A549 (cell line): ENCODE results near the gene DIRAS3. TPM values are rescaled to one million over a fixed set of nuclear protein-coding genes. Genes with fewer than 3 reads are reported as not detected.

Source experiments
- ATAC-seq, 2 experiments: fragments of 200-7000 bp in 1 of 2; fragments of >200 bp in 1 of 2; cut with Nextera tagmentation in 1 of 2; cut with Tn5 transposase in 1 of 2; 3 replicates each; pipeline versions ENCODE4 v1.8.0 to v1.9.1; 2018 to 2020; ENCODE audit warnings: mild to moderate bottlenecking in 1 of 2, moderate library complexity in 1 of 2
- CTCF ChIA-PET: fragments of 300-600 bp; sonication (Branson Sonifier 250); formaldehyde crosslinking; extraction: SDS; loops from one replicate; lab custom pipeline; 2021; ENCODE audit warnings: antibody characterized with exemption, inconsistent platforms; lab: Yijun Ruan, JAX
- POLR2A ChIA-PET: fragments of 350-600 bp; formaldehyde crosslinking; extraction: SDS; loops from one replicate; lab custom pipeline; 2021; ENCODE audit warnings: antibody characterized with exemption, inconsistent platforms; lab: Yijun Ruan, JAX
- DNase-seq, 2 experiments: peaks; one replicate each; pipeline versions ENCODE4 v3.0.0 to v3.0.0-alpha.2; 2011 to 2016; ENCODE audit warnings: low read depth in 1 of 2, low spot score in 1 of 2
- FAIRE-seq: peaks from 2 replicates; lab custom pipeline; 2011; peaks lifted over from hg19 to GRCh38; lab: Jason Lieb, UNC
- H3K27ac ChIP-seq, 2 experiments: fragments of >200 bp; sonication (Bioruptor Twin); formaldehyde crosslinking; 3 replicates each; pipeline ENCODE4 v1.5.1; 2016 to 2017
- H3K4me1 ChIP-seq: fragments of >200 bp; sonication (Bioruptor Twin); formaldehyde crosslinking; 3 replicates; pipeline ENCODE4 v1.6.1; 2016
- H3K4me2 ChIP-seq: fragments of >200 bp; sonication (Bioruptor Twin); formaldehyde crosslinking; 3 replicates; pipeline ENCODE4 v1.6.1; 2016
- H3K4me3 ChIP-seq: fragments of >200 bp; sonication (Bioruptor Twin); formaldehyde crosslinking; 3 replicates; pipeline ENCODE4 v1.5.1; 2016
- H3K9me3 ChIP-seq: fragments of >200 bp; sonication (Bioruptor Twin); formaldehyde crosslinking; 3 replicates; pipeline ENCODE4 v1.6.1; 2016
- ATOH8 ChIP-seq: fragments of 250-450 bp; sonication (Bioruptor Pico); IDR thresholded peaks from 2 replicates; pipeline ENCODE4 v1.5.0; 2020; ENCODE audit warnings: low read depth, mild to moderate bottlenecking, moderate library complexity
- BHLHE40 ChIP-seq: IDR thresholded peaks from 2 replicates; pipeline ENCODE4 v1.6.1; 2012; ENCODE audit warnings: low read depth, low read length, inconsistent platforms
- CBX2 ChIP-seq: fragments of 200-600 bp; sonication (generic); IDR thresholded peaks from 2 replicates; pipeline ENCODE4 v1.6.1; 2016; ENCODE audit warnings: low read depth, mild to moderate bottlenecking, borderline replicate concordance
- CEBPB ChIP-seq, 2 experiments: fragments of >200 bp in 1 of 2; sonication (Bioruptor Twin) in 1 of 2; formaldehyde crosslinking in 1 of 2; IDR thresholded peaks; 2 replicates each; pipeline ENCODE4 v1.6.1; 2012 to 2016
- CHD2 ChIP-seq: fragments of 150-350 bp; IDR thresholded peaks from 2 replicates; pipeline ENCODE4 v1.6.1; 2014; ENCODE audit warnings: low read length; ENCODE audit not compliant: partially characterized antibody
- CTCF ChIP-seq: fragments of >200 bp; sonication (Bioruptor Twin); formaldehyde crosslinking; IDR thresholded peaks from 3 replicates; pipeline ENCODE4 v1.5.1; 2016
- EHF ChIP-seq: fragments of 250-450 bp; sonication (Bioruptor Pico); IDR thresholded peaks from 2 replicates; pipeline ENCODE4 v1.5.0; 2020; ENCODE audit warnings: mild to moderate bottlenecking
- EHMT2 ChIP-seq: fragments of 200-600 bp; sonication (generic); IDR thresholded peaks from 2 replicates; pipeline ENCODE4 v1.6.1; 2016; ENCODE audit warnings: antibody characterized with exemption, low read depth, mild to moderate bottlenecking, moderate library complexity
- ELK1 ChIP-seq: fragments of 150-350 bp; IDR thresholded peaks from 2 replicates; pipeline ENCODE4 v1.6.1; 2014; ENCODE audit warnings: low read depth, mild to moderate bottlenecking, low read length
- EP300 ChIP-seq, 2 experiments: fragments of >200 bp; sonication (Bioruptor Twin); formaldehyde crosslinking; IDR thresholded peaks; 2 replicates in 1 of 2; 3 replicates in 1 of 2; pipeline ENCODE4 v1.6.1; 2016 to 2017
- FOSB ChIP-seq: fragments of 250-450 bp; sonication (Bioruptor Pico); IDR thresholded peaks from 2 replicates; pipeline ENCODE4 v1.5.0; 2020; ENCODE audit warnings: mild to moderate bottlenecking, moderate library complexity
- FOSL2 ChIP-seq, 2 experiments: fragments of 450-650 bp in 1 of 2; fragments of >200 bp in 1 of 2; sonication (Bioruptor Twin) in 1 of 2; formaldehyde crosslinking; IDR thresholded peaks; 2 replicates each; pipeline versions ENCODE4 v1.5.0 to v1.6.1; 2016 to 2020; ENCODE audit warnings: mild to moderate bottlenecking in 1 of 2, moderate library complexity in 1 of 2
- GATA3 ChIP-seq: IDR thresholded peaks from 2 replicates; pipeline ENCODE4 v1.6.1; 2012; ENCODE audit warnings: borderline replicate concordance
- HEYL ChIP-seq: fragments of 250-450 bp; sonication (Bioruptor Pico); IDR thresholded peaks from 2 replicates; pipeline ENCODE4 v1.8.0; 2021; ENCODE audit warnings: mild to moderate bottlenecking, moderate library complexity
- HMGXB4 ChIP-seq: fragments of 250-450 bp; sonication (Bioruptor Pico); IDR thresholded peaks from 2 replicates; pipeline ENCODE4 v1.5.0; 2021; ENCODE audit warnings: mild to moderate bottlenecking, moderate library complexity, borderline replicate concordance
- HOXB5 ChIP-seq: fragments of 250-450 bp; sonication (Bioruptor Pico); IDR thresholded peaks from 2 replicates; pipeline ENCODE4 v1.5.0; 2020; ENCODE audit warnings: mild to moderate bottlenecking, moderate library complexity
- JUNB ChIP-seq: fragments of >200 bp; sonication (Bioruptor Twin); formaldehyde crosslinking; IDR thresholded peaks from 2 replicates; pipeline ENCODE4 v1.6.1; 2016
- KDM1A ChIP-seq: fragments of 200-600 bp; sonication (generic); IDR thresholded peaks from 2 replicates; pipeline ENCODE4 v1.6.1; 2016; ENCODE audit warnings: low read depth, mild to moderate bottlenecking
- MYC ChIP-seq: IDR thresholded peaks from 2 replicates; pipeline ENCODE4 v1.6.1; 2012; ENCODE audit warnings: mild to moderate bottlenecking, inconsistent platforms, low read length, improper control_type of control experiment, borderline replicate concordance
- NPAS2 ChIP-seq: fragments of 250-450 bp; sonication (Bioruptor Pico); IDR thresholded peaks from 2 replicates; pipeline ENCODE4 v1.8.0; 2022; ENCODE audit warnings: mild to moderate bottlenecking, moderate library complexity, borderline replicate concordance
- NR3C1 ChIP-seq: fragments of >200 bp; sonication (Bioruptor Twin); formaldehyde crosslinking; IDR thresholded peaks from 3 replicates; pipeline ENCODE4 v1.6.1; 2017
- POLR2AphosphoS2 ChIP-seq: conservative IDR thresholded peaks from 2 replicates; pipeline ENCODE4 v1.6.1; 2012; ENCODE audit warnings: low read length, improper control_type of control experiment, inconsistent platforms
- RAD21 ChIP-seq, 2 experiments: fragments of >200 bp in 1 of 2; sonication (Bioruptor Twin) in 1 of 2; formaldehyde crosslinking in 1 of 2; IDR thresholded peaks in 1 of 2; conservative IDR thresholded peaks in 1 of 2; 2 replicates in 1 of 2; 3 replicates in 1 of 2; pipeline ENCODE4 v1.6.1; 2012 to 2018; ENCODE audit warnings: inconsistent platforms in 1 of 2
- RARB ChIP-seq: fragments of 250-450 bp; sonication (Bioruptor Pico); IDR thresholded peaks from 2 replicates; pipeline ENCODE4 v1.8.0; 2021; ENCODE audit warnings: mild to moderate bottlenecking, moderate library complexity
- RCOR1 ChIP-seq: fragments of 150-350 bp; IDR thresholded peaks from 2 replicates; pipeline ENCODE4 v1.6.1; 2014; ENCODE audit warnings: antibody characterized with exemption, low read length, low read depth
- REST ChIP-seq: fragments of 200-600 bp; sonication (generic); IDR thresholded peaks from 2 replicates; pipeline ENCODE4 v1.6.1; 2016; ENCODE audit warnings: antibody characterized with exemption, mild to moderate bottlenecking, moderate library complexity
- USF2 ChIP-seq: fragments of 450-650 bp; IDR thresholded peaks from 2 replicates; pipeline ENCODE4 v1.6.1; 2014; ENCODE audit warnings: antibody characterized with exemption
- WGBS: methylation state at CpG from one replicate; pipeline ENCODE4 v1.1.6; 2017; ENCODE audit errors: missing lambda C conversion rate; 5-methylcytosine and 5-hydroxymethylcytosine counted together
- polyA plus RNA-seq, 4 experiments: library from polyadenylated mRNA; depleted of rRNA in 3 of 4; stranded (reverse); fragments of >200 nt; fragmentation: RNase III in 1 of 4; extraction: RNeasy Plus Mini Kit Qiagen cat#74134 plus additional on column Dnase treatment in 1 of 4; gene quantifications; 2 replicates in 3 of 4; 3 replicates in 1 of 4; pipeline ENCODE4 v1.2.3, GENCODE V29; 2011 to 2017

Gene DIRAS3
- polyA plus RNA-seq, 2 of the 4 experiments (the other 2 are of a cell fraction): 1.8 to 3.6 TPM

GRCh38 chr1:68078647-68079046, 28.2 kb upstream of the DIRAS3 start:
- Histone ChIP-seq H3K27ac (no peak overlapping the region), H3K4me2 (no peak overlapping the region), H3K9me3 (no peaks in the 10 kb centered on the region), H3K4me3 (no peak overlapping the region), H3K4me1 (no peaks in the 10 kb centered on the region)
- 72% methylated on average over 2 of the region's 2 CpGs for WGBS
- POLR2A ChIA-PET: no interaction called here
- CTCF ChIA-PET: no interaction called here
- DNase-seq (no peak), ATAC-seq (no peak), FAIRE-seq (no peak)
- TF ChIP-seq CBX2 (no peak), USF2 (no peak), HOXB5 (no peak), MYC (no peak), RARB (CRISPR knock-in tag) (no peak), CHD2 (no peak), REST (no peak), KDM1A (no peak), CEBPB (IDR thresholded peaks at IDR 0.05) (no peak), ATOH8 (CRISPR knock-in tag) (no peak), BHLHE40 (no peak), RCOR1 (no peak), HMGXB4 (CRISPR knock-in tag) (no peak), EHMT2 (no peak), RAD21 (conservative IDR thresholded peaks at IDR 0.05 in 1 of 2, IDR thresholded peaks at IDR 0.05 in 1 of 2) (no peak), HEYL (no peak), EP300 (IDR thresholded peaks at IDR 0.05) (no peak), GATA3 (no peak), ELK1 (no peak), JUNB (no peak)

- no peak overlapping the region for H3K4me3 ChIP-seq
- no peaks in the 10 kb centered on the region for H3K4me1 ChIP-seq
- CTCF ChIA-PET: no interaction called here
- DNase-seq (no peak), ATAC-seq (no peak), FAIRE-seq (no peak)
- H3K9me3 ChIP-seq: no peaks in the 10 kb centered on the region
- POLR2A ChIA-PET: no interaction called here
- no peak overlapping the region for H3K4me2 ChIP-seq
- no peak overlapping the region for H3K27ac ChIP-seq
- TF ChIP-seq CTCF (no peak), FOSB (CRISPR knock-in tag) (no peak), FOSL2 (IDR thresholded peaks at IDR 0.05) (no peak), FOSL2 (CRISPR knock-in tag; IDR thresholded peaks at IDR 0.05) (no peak), NR3C1 (no peak), NPAS2 (CRISPR knock-in tag) (no peak), EHF (no peak), POLR2AphosphoS2 (no peak), HMGXB4 (CRISPR knock-in tag) (no peak)
These were observed 24.0 kb upstream of the DIRAS3 start for GRCh38 chr1:68074472-68074871.
